Vagina (tissue), 2 donors: ENCODE data around the gene MAML3.

ENCODE experiments used
- POLR2A ChIP-seq, 2 donors: fragments of 450-650 bp; IDR thresholded peaks; one replicate each; pipeline ENCODE4 v1.6.1; 2017; ENCODE audit warnings: antibody characterized with exemption in 2 of 2, mild to moderate bottlenecking in 2 of 2, moderate library complexity in 2 of 2
- TF ChIP-seq, protein P1 (sequence below), 3 experiments: fragments of 450-650 bp in 2 of 3; fragments of 200-600 bp in 1 of 3; sonication (generic) in 1 of 3; IDR thresholded peaks; one replicate each; pipeline ENCODE4 v1.5.1; 2017 to 2019; ENCODE audit warnings: antibody characterized with exemption in 3 of 3, mild to moderate bottlenecking in 2 of 3, moderate library complexity in 2 of 3

DNA sequence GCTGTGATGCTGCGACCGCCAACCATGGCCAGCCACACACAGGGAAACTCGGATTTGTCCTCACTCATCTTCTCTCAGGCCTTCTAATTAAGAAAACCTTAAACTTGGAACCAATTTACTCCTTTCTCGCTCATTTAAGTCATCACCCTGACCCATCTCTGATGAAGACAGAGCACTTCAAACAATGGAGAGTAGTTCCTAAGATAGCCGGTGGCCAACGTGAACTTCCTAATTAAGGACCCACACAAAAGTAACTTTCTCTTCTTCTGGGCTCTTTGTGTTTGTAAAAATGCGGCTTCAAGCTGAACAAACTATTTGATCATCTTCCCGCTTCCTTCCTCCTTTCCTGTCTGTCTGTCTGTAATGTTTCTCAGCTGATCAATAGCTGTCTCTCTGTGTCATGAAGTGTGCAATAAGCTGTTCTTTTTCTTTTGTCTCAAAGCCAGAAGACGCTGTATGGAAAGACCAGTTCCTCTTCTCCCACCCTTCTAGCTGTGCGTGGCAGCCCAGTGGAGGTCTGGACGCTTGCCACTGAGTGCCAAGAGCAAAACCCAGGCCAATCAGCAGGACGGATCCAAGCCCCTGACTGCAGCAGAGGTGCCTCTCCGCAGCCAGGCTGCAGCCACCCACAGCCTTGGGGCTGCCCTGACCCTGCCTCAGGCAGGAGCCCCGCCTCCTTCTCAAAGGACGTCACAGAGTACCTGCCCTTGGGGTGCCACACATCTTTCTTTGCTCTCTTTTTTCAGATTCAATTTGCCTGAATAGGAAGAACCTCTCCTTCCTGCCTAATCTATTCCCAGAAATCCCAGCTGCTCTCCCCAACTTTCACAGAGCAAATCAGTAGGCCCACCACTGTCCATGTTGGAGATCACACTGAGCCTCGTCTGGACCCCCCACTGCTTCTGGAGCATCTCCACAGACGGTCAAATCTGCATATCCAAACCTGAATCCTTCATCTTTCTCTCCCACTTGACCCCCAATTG, 59.3 kb downstream of the MAML3 start:
- no peak for TF ChIP-seq POLR2A (IDR thresholded peaks at IDR 0.05)
- TF ChIP-seq, protein P1, sequence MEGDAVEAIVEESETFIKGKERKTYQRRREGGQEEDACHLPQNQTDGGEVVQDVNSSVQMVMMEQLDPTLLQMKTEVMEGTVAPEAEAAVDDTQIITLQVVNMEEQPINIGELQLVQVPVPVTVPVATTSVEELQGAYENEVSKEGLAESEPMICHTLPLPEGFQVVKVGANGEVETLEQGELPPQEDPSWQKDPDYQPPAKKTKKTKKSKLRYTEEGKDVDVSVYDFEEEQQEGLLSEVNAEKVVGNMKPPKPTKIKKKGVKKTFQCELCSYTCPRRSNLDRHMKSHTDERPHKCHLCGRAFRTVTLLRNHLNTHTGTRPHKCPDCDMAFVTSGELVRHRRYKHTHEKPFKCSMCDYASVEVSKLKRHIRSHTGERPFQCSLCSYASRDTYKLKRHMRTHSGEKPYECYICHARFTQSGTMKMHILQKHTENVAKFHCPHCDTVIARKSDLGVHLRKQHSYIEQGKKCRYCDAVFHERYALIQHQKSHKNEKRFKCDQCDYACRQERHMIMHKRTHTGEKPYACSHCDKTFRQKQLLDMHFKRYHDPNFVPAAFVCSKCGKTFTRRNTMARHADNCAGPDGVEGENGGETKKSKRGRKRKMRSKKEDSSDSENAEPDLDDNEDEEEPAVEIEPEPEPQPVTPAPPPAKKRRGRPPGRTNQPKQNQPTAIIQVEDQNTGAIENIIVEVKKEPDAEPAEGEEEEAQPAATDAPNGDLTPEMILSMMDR (IDR thresholded peaks at IDR 0.05) = no peak
